Immature natural killer cell (primary cell): ENCODE measurements around the gene PINLYP. TPM values are rescaled to one million over a fixed set of nuclear protein-coding genes. Genes with fewer than 3 reads are reported as not detected.

Experiments used
- DNase-seq, 3 donors: peaks; one replicate each; pipeline ENCODE4 v3.0.0; 2022; ENCODE audit warnings: mixed read lengths in 1 of 3
- H3K27ac Mint-ChIP-seq, 6 donors: one replicate each; pipeline ENCODE4 v1.8.0; 2020; ENCODE audit warnings: mixed read lengths in 6 of 6, mild to moderate bottlenecking in 5 of 6, inconsistent platforms in 4 of 6, moderate library complexity in 3 of 6
- H3K27me3 Mint-ChIP-seq, 3 donors: one replicate each; pipeline ENCODE4 v1.8.0; 2020 to 2021; ENCODE audit warnings: low read depth in 3 of 3, mild to moderate bottlenecking in 3 of 3, mixed read lengths in 3 of 3, moderate library complexity in 3 of 3, inconsistent platforms in 1 of 3
- H3K36me3 Mint-ChIP-seq, 3 donors: one replicate each; pipeline ENCODE4 v1.8.0; 2020; ENCODE audit warnings: mixed read lengths in 3 of 3, inconsistent platforms in 2 of 3, mild to moderate bottlenecking in 2 of 3
- H3K4me1 Mint-ChIP-seq, 2 donors: one replicate each; pipeline ENCODE4 v1.8.0; 2020; ENCODE audit warnings: inconsistent platforms in 2 of 2, mild to moderate bottlenecking in 2 of 2, mixed read lengths in 2 of 2, moderate library complexity in 1 of 2
- H3K4me3 Mint-ChIP-seq, 5 donors: one replicate each; pipeline ENCODE4 v1.8.0; 2020; ENCODE audit warnings: mild to moderate bottlenecking in 5 of 5, mixed read lengths in 5 of 5, inconsistent platforms in 3 of 5, moderate library complexity in 3 of 5
- H3K9me3 Mint-ChIP-seq, 6 donors: one replicate each; pipeline ENCODE4 v1.8.0; 2020; ENCODE audit warnings: mild to moderate bottlenecking in 6 of 6, mixed read lengths in 6 of 6, inconsistent platforms in 4 of 6, moderate library complexity in 3 of 6
- polyA plus RNA-seq, 3 donors: library from polyadenylated mRNA; unstranded; fragments of 300-500 nt; fragmentation: Illumina TruSeq; gene quantifications; one replicate each; pipeline ENCODE4 v1.2.3, GENCODE V29; 2021

The PINLYP gene
- polyA plus RNA-seq, 3 donors from 2014 or later, result 0.61 to 3.9 TPM; not detected in 1

- Mint-ChIP-seq H3K4me3 (no peak overlapping the region), H3K4me1 (peaks cover 6 to 8% of the 10 kb centered on the region in 2 donors), H3K27ac (peak overlapping the region in 4 of 6 donors; percentile 34 to 76 (median 66))
These were observed 31.9 kb downstream of the PINLYP start for GRCh38 chr19:43607238-43608205.

GRCh38 chr19:43609872-43610271, 34.3 kb downstream of the PINLYP start:
- no peaks in the 10 kb centered on the region for H3K9me3 Mint-ChIP-seq
- DNase-seq, result no peak
- peak overlapping the region in 1 of 6 donors; percentile 53 for H3K27ac Mint-ChIP-seq
- H3K4me1 Mint-ChIP-seq, result peaks cover 18 to 19% of the 10 kb centered on the region in 2 donors
- peaks cover 10 to 38% (median 17%) of the 10 kb centered on the region in 3 donors for H3K36me3 Mint-ChIP-seq
- H3K4me3 Mint-ChIP-seq, result no peak overlapping the region
- peaks cover 0 to 3% (median 3%) of the 10 kb centered on the region in 3 donors for H3K27me3 Mint-ChIP-seq

More at GRCh38 chr19:43607238-43608205, 31.9 kb downstream of the PINLYP start:
- Mint-ChIP-seq H3K36me3 (peaks cover 3 to 25% (median 10%) of the 10 kb centered on the region in 3 donors), H3K9me3 (no peaks in the 10 kb centered on the region), H3K27me3 (peaks cover 0 to 3% (median 3%) of the 10 kb centered on the region in 3 donors)
- DNase-seq, result no peak

GRCh38 chr19:43610493-43610892, 34.9 kb downstream of the PINLYP start:
- H3K36me3 Mint-ChIP-seq, result peaks cover 10 to 38% (median 17%) of the 10 kb centered on the region in 3 donors
- H3K4me3 Mint-ChIP-seq, result no peak overlapping the region
- H3K27ac Mint-ChIP-seq, result peak overlapping the region in 2 of 6 donors; percentile 24 to 66
- DNase-seq, result no peak
- peaks cover 18 to 21% of the 10 kb centered on the region in 2 donors for H3K4me1 Mint-ChIP-seq
- no peaks in the 10 kb centered on the region for H3K9me3 Mint-ChIP-seq
- peaks cover 0 to 3% (median 3%) of the 10 kb centered on the region in 3 donors for H3K27me3 Mint-ChIP-seq

GRCh38 chr19:43611788-43612187, 36.2 kb downstream of the PINLYP start, which contains the start of gene SRRM5:
Gene SRRM5 (plus strand): TSS chr19:43612088. CDS start chr19:43612122, 34 bp downstream.
- H3K27ac Mint-ChIP-seq, result peak within 1 kb of the TSS in 2 of 6 donors; percentile 49 to 66
- H3K4me3 Mint-ChIP-seq, result no peak within 1 kb of the TSS
- peaks cover 0 to 3% (median 3%) of the 10 kb centered on the region in 3 donors for H3K27me3 Mint-ChIP-seq
- no peaks in the 10 kb centered on the region for H3K9me3 Mint-ChIP-seq
- no peak for DNase-seq
- peaks cover 10 to 33% (median 17%) of the 10 kb centered on the region in 3 donors for H3K36me3 Mint-ChIP-seq
- peaks cover 22 to 28% of the 10 kb centered on the region in 2 donors for H3K4me1 Mint-ChIP-seq

GRCh38 chr19:43612374-43612773, 36.8 kb downstream of the PINLYP start:
- H3K4me3 Mint-ChIP-seq, result no peak overlapping the region
- DNase-seq, result no peak
- no peaks in the 10 kb centered on the region for H3K9me3 Mint-ChIP-seq
- peaks cover 19 to 27% of the 10 kb centered on the region in 2 donors for H3K4me1 Mint-ChIP-seq
- H3K27ac Mint-ChIP-seq, result peak overlapping the region in 1 of 6 donors; percentile 65
- H3K27me3 Mint-ChIP-seq, result peaks cover 0 to 3% (median 3%) of the 10 kb centered on the region in 3 donors
- H3K36me3 Mint-ChIP-seq, result peaks cover 10 to 28% (median 17%) of the 10 kb centered on the region in 3 donors

- no peak for DNase-seq
- Mint-ChIP-seq H3K36me3 (peaks cover 10 to 21% (median 13%) of the 10 kb centered on the region in 3 donors), H3K9me3 (no peaks in the 10 kb centered on the region), H3K4me1 (peaks cover 39 to 54% of the 10 kb centered on the region in 2 donors), H3K4me3 (no peak overlapping the region), H3K27me3 (peaks cover 0 to 10% (median 7%) of the 10 kb centered on the region in 3 donors), H3K27ac (peak overlapping the region in 2 of 6 donors; percentile 31 to 32)
These were observed 40.7 kb downstream of the PINLYP start for GRCh38 chr19:43616306-43616705.

GRCh38 chr19:43616954-43617353, 41.4 kb downstream of the PINLYP start:
- peaks cover 0 to 9% (median 7%) of the 10 kb centered on the region in 3 donors for H3K27me3 Mint-ChIP-seq
- H3K9me3 Mint-ChIP-seq, result no peaks in the 10 kb centered on the region
- no peak for DNase-seq
- peak overlapping the region in 1 of 5 donors; percentile 27 for H3K4me3 Mint-ChIP-seq
- H3K36me3 Mint-ChIP-seq, result peaks cover 10 to 17% (median 10%) of the 10 kb centered on the region in 3 donors
- peaks cover 39 to 54% of the 10 kb centered on the region in 2 donors for H3K4me1 Mint-ChIP-seq
- H3K27ac Mint-ChIP-seq, result peak overlapping the region in 4 of 6 donors; percentile 10 to 55 (median 32)

- peaks cover 34 to 45% of the 10 kb centered on the region in 2 donors for H3K4me1 Mint-ChIP-seq
- DNase-seq, result no peak
These were observed 43.3 kb downstream of the PINLYP start for GRCh38 chr19:43618921-43619261.

GRCh38 chr19:43619262-43620060, 43.9 kb downstream of the PINLYP start, which contains the start of gene ZNF428:
Gene ZNF428 (minus strand): TSS chr19:43619629. CDS start chr19:43614304, 5,325 bp downstream.
- Mint-ChIP-seq H3K9me3 (no peaks in the 10 kb centered on the region), H3K4me1 (peaks cover 31 to 44% of the 10 kb centered on the region in 2 donors), H3K27me3 (peaks cover 0 to 9% (median 5%) of the 10 kb centered on the region in 3 donors), H3K27ac (peak within 1 kb of the TSS; percentile 92 to 98 (median 97)), H3K36me3 (no peaks in the 10 kb centered on the region), H3K4me3 (peak within 1 kb of the TSS; percentile 98 to 99 (median 99))
- peak; percentile 88 to 90 (median 89) for DNase-seq

More at GRCh38 chr19:43618921-43619261, 43.3 kb downstream of the PINLYP start:
- no peaks in the 10 kb centered on the region for H3K9me3 Mint-ChIP-seq
- peaks cover 0 to under 1% (median 0%) of the 10 kb centered on the region in 3 donors for H3K36me3 Mint-ChIP-seq
- peak overlapping the region; percentile 98 to 99 (median 99) for H3K4me3 Mint-ChIP-seq
- H3K27me3 Mint-ChIP-seq, result peaks cover 0 to 9% (median 5%) of the 10 kb centered on the region in 3 donors
- H3K27ac Mint-ChIP-seq, result peak overlapping the region; percentile 92 to 96 (median 94)

GRCh38 chr19:43620061-43621001, 44.7 kb downstream of the PINLYP start:
- H3K4me3 Mint-ChIP-seq, result peak overlapping the region; percentile 98 to 99 (median 99)
- H3K9me3 Mint-ChIP-seq, result no peaks in the 10 kb centered on the region
- peak overlapping the region; percentile 92 to 98 (median 97) for H3K27ac Mint-ChIP-seq
- no peak for DNase-seq
- H3K36me3 Mint-ChIP-seq, result no peaks in the 10 kb centered on the region
- peaks cover 31 to 52% of the 10 kb centered on the region in 2 donors for H3K4me1 Mint-ChIP-seq
- peaks cover 0 to 9% (median 5%) of the 10 kb centered on the region in 3 donors for H3K27me3 Mint-ChIP-seq

- Mint-ChIP-seq H3K36me3 (no peaks in the 10 kb centered on the region), H3K4me1 (peaks cover 28 to 40% of the 10 kb centered on the region in 2 donors), H3K27ac (peak overlapping the region in 1 of 6 donors; percentile 37), H3K9me3 (no peaks in the 10 kb centered on the region), H3K4me3 (no peak overlapping the region), H3K27me3 (peaks cover 0 to 14% (median 9%) of the 10 kb centered on the region in 3 donors)
- no peak for DNase-seq
These were observed 46.5 kb downstream of the PINLYP start for GRCh38 chr19:43622070-43622469.

GRCh38 chr19:43622956-43623355, 47.4 kb downstream of the PINLYP start:
- Mint-ChIP-seq H3K4me1 (peaks cover 28 to 38% of the 10 kb centered on the region in 2 donors), H3K27ac (no peak overlapping the region), H3K4me3 (no peak overlapping the region), H3K36me3 (no peaks in the 10 kb centered on the region), H3K27me3 (peaks cover 4 to 14% (median 9%) of the 10 kb centered on the region in 3 donors), H3K9me3 (no peaks in the 10 kb centered on the region)
- no peak for DNase-seq
